GM12878 (cell line): ENCODE measurements around the gene MEG3. TPM values are rescaled to one million over a fixed set of nuclear protein-coding genes. Genes with fewer than 3 reads are reported as not detected.

Experiments used
- ATAC-seq: fragments of 200-7000 bp; cut with Tn5 transposase; 3 replicates; pipeline ENCODE4 v1.9.1; 2020; ENCODE audit warnings: mild to moderate bottlenecking, moderate library complexity
- BruUV-seq: library from RNA; stranded (reverse); fragments of 400-500 nt; replicated peaks from 2 replicates; lab custom pipeline; 2021; lab: Mats Ljungman, UMichigan
- CTCF ChIA-PET: fragments of 300-600 bp; sonication (Branson Sonifier 250); formaldehyde crosslinking; extraction: SDS; loops from one replicate; lab custom pipeline; 2021; ENCODE audit warnings: inconsistent platforms; lab: Yijun Ruan, JAX
- POLR2A ChIA-PET: fragments of 350-600 bp; formaldehyde crosslinking; extraction: SDS; loops from one replicate; lab custom pipeline; 2021; ENCODE audit warnings: inconsistent platforms; lab: Charles Lee
- RAD21 ChIA-PET: fragments of 300-600 bp; sonication (Branson Sonifier 250); formaldehyde crosslinking; loops from one replicate; lab custom pipeline; 2023; ENCODE audit warnings: antibody characterized with exemption; ENCODE audit not compliant: unreplicated experiment; lab: Charles Lee
- SMC1A ChIA-PET: fragments of 300-600 bp; sonication (Branson Sonifier 250); formaldehyde crosslinking; loops from one replicate; lab custom pipeline; 2023; ENCODE audit not compliant: unreplicated experiment, uncharacterized antibody; lab: Charles Lee
- DNase-seq: peaks from one replicate; pipeline ENCODE4 v3.0.0-alpha.2; 2011; ENCODE audit warnings: low read depth, low spot score
- FAIRE-seq: peaks from 3 replicates; lab custom pipeline; 2011; peaks lifted over from hg19 to GRCh38; lab: Jason Lieb, UNC
- H2AFZ ChIP-seq: 2 replicates; pipeline ENCODE4 v1.6.0; 2011; ENCODE audit warnings: low read depth, low read length, control low read depth; ENCODE audit not compliant: control insufficient read depth
- H3K27ac ChIP-seq: 2 replicates; pipeline ENCODE4 v1.5.1; 2011; ENCODE audit warnings: control low read depth; ENCODE audit not compliant: control insufficient read depth, insufficient read depth
- H3K27me3 ChIP-seq, 2 experiments: replicated peaks in 1 of 2; 2 replicates each; pipeline versions ENCODE4 v1.6.0 to v1.6.1; 2011; ENCODE audit warnings: low read length in 1 of 2; ENCODE audit not compliant: control insufficient read depth in 2 of 2, insufficient read depth in 2 of 2
- H3K36me3 ChIP-seq, 2 experiments: 2 replicates each; pipeline ENCODE4 v1.5.1; 2011; ENCODE audit warnings: low read length in 1 of 2; ENCODE audit not compliant: control insufficient read depth in 2 of 2, insufficient read depth in 2 of 2
- H3K4me1 ChIP-seq: 2 replicates; pipeline ENCODE4 v1.6.1; 2011; ENCODE audit warnings: mild to moderate bottlenecking, low read length, moderate library complexity, mixed read lengths; ENCODE audit not compliant: control insufficient read depth, insufficient read depth
- H3K4me2 ChIP-seq: 2 replicates; pipeline ENCODE4 v1.6.0; 2011; ENCODE audit warnings: control low read depth; ENCODE audit not compliant: control insufficient read depth, insufficient read depth
- H3K4me3 ChIP-seq: fragments of 200-600 bp; sonication (generic); 2 replicates; pipeline ENCODE4 v1.5.1; 2016
- H3K79me2 ChIP-seq: 2 replicates; pipeline ENCODE4 v1.6.0; 2011; ENCODE audit warnings: low read length; ENCODE audit not compliant: control insufficient read depth, insufficient read depth
- H3K9ac ChIP-seq: 2 replicates; pipeline ENCODE4 v1.8.0; 2011; ENCODE audit warnings: low read length, control low read depth, mixed read lengths; ENCODE audit not compliant: control insufficient read depth, insufficient read depth
- H3K9me3 ChIP-seq: replicated peaks from 3 replicates; pipeline ENCODE4 v1.5.1; 2011; ENCODE audit warnings: mild to moderate bottlenecking, low read length; ENCODE audit not compliant: control insufficient read depth, insufficient read depth
- H4K20me1 ChIP-seq: 2 replicates; pipeline ENCODE4 v1.6.0; 2011; ENCODE audit not compliant: control insufficient read depth, insufficient read depth
- ASH2L ChIP-seq: fragments of 300-600, 200-600 bp; sonication (generic); IDR thresholded peaks from 2 replicates; pipeline ENCODE4 v1.6.1; 2017; ENCODE audit warnings: low read depth, mild to moderate bottlenecking, borderline replicate concordance
- ATF3 ChIP-seq: IDR thresholded peaks from 2 replicates; pipeline ENCODE4 v1.6.1; 2011; ENCODE audit warnings: low read depth, mild to moderate bottlenecking, low read length, moderate library complexity, borderline replicate concordance; ENCODE audit errors: extremely low read depth
- BCL11A ChIP-seq: IDR thresholded peaks from 2 replicates; pipeline ENCODE4 v1.6.1; 2011; ENCODE audit warnings: low read depth, low read length
- CHD4 ChIP-seq: fragments of 200-600 bp; sonication (generic); IDR thresholded peaks from 2 replicates; pipeline ENCODE4 v1.6.1; 2016; ENCODE audit warnings: mild to moderate bottlenecking
- E2F8 ChIP-seq: fragments of 450-650 bp; IDR thresholded peaks from 2 replicates; pipeline ENCODE4 v1.6.1; 2018; ENCODE audit warnings: mild to moderate bottlenecking, low read depth, moderate library complexity; ENCODE audit not compliant: partially characterized antibody
- ETV6 ChIP-seq, 2 experiments: fragments of 450-650 bp in 1 of 2; IDR thresholded peaks in 1 of 2; conservative IDR thresholded peaks in 1 of 2; 2 replicates each; pipeline ENCODE4 v1.6.1; 2014; ENCODE audit warnings: antibody characterized with exemption in 1 of 2, borderline replicate concordance in 1 of 2, low read depth in 1 of 2, mild to moderate bottlenecking in 1 of 2, moderate library complexity in 1 of 2
- MAX ChIP-seq: IDR thresholded peaks from 2 replicates; pipeline ENCODE4 v1.6.1; 2012; ENCODE audit warnings: low read depth, low read length, improper control_type of control experiment
- MEF2B ChIP-seq: fragments of 450-650 bp; IDR thresholded peaks from 2 replicates; pipeline ENCODE4 v1.6.1; 2018; ENCODE audit warnings: mild to moderate bottlenecking, moderate library complexity; ENCODE audit not compliant: partially characterized antibody, poor library complexity, severe bottlenecking
- POLR2AphosphoS5 ChIP-seq: IDR thresholded peaks from 2 replicates; pipeline ENCODE4 v1.6.1; 2011; ENCODE audit warnings: mild to moderate bottlenecking, low read length, inconsistent platforms
- SIX5 ChIP-seq: IDR thresholded peaks from 2 replicates; pipeline ENCODE4 v1.6.1; 2011; ENCODE audit warnings: mild to moderate bottlenecking, low read depth, low read length, moderate library complexity; ENCODE audit not compliant: severe bottlenecking
- SKIL ChIP-seq: fragments of 450-650 bp; IDR thresholded peaks from 2 replicates; pipeline ENCODE4 v1.6.1; 2017; ENCODE audit warnings: mild to moderate bottlenecking, low read depth, inconsistent platforms; ENCODE audit not compliant: poor library complexity, severe bottlenecking
- TARDBP ChIP-seq: IDR thresholded peaks from 2 replicates; pipeline ENCODE4 v1.6.1; 2016; ENCODE audit warnings: borderline replicate concordance
- ZNF24 ChIP-seq: fragments of 450-650 bp; IDR thresholded peaks from 2 replicates; pipeline ENCODE4 v1.6.1; 2017; ENCODE audit warnings: antibody characterized with exemption, mild to moderate bottlenecking
- ZNF274 ChIP-seq: IDR thresholded peaks from one replicate; pipeline ENCODE4 v1.8.0; 2011; ENCODE audit not compliant: insufficient read length, insufficient read depth
- WGBS: methylation state at CpG from one replicate; pipeline ENCODE4 v1.1.6; 2016; ENCODE audit warnings: low lambda C conversion rate; ENCODE audit not compliant: insufficient replicate concordance, insufficient coverage; ENCODE audit errors: missing lambda C conversion rate; 5-methylcytosine and 5-hydroxymethylcytosine counted together
- in situ Hi-C: fragments of 300-500 bp; cut with MboI; formaldehyde crosslinking; loops from 9 replicates; pipeline ENCODE4 v1.14.3; 2018; ENCODE audit warnings: mixed read lengths
- intact Hi-C: fragments of 100-400 bp; cut with micrococcal nuclease; formaldehyde crosslinking; loops from one replicate; pipeline ENCODE4 v1.14.2; 2022; ENCODE audit not compliant: unreplicated experiment
- polyA plus RNA-seq, 11 experiments: library from polyadenylated mRNA; depleted of rRNA in 4 of 11; unstranded in 6 of 11; stranded (reverse) in 5 of 11; fragments of >200 nt; fragmentation: Nextera tagmentation in 4 of 11; fragmentation: Illumina TruSeq in 1 of 11; extraction: Ambion mirVana in 4 of 11; extraction: Trizol in 1 of 11; gene quantifications; 1 replicate in 1 of 11; 2 replicates in 10 of 11; pipeline versions ENCODE4 v1.2.1 to v1.2.3, GENCODE V29; 2011 to 2016; ENCODE audit warnings: inconsistent platforms in 2 of 11, missing spikeins in 2 of 11, low read depth in 1 of 11
- total RNA-seq, 4 experiments: library from RNA; depleted of rRNA in 3 of 4; stranded (reverse); fragments of >200 nt in 3 of 4; fragmentation: Illumina TruSeq in 1 of 4; extraction: Trizol in 1 of 4; gene quantifications; 2 replicates each; pipeline versions ENCODE4 v1.2.1 to v1.2.3, GENCODE V29; 2013 to 2021

The MEG3 gene
- total and polyA plus RNA-seq, 10 of the 15 experiments (the other 5 are each of a cell fraction or from before 2014, with no cell fraction given): 0.03 to 2.9 (median 0.95) TPM; not detected in 7

- H3K4me1 ChIP-seq: no peaks in the 10 kb centered on the region
- no peak overlapping the region for H2AFZ ChIP-seq
- no peak overlapping the region for H3K4me2 ChIP-seq
- H3K27me3 ChIP-seq: no peaks in the 10 kb centered on the region; a peak in 2 of 4 replicates
- SMC1A ChIA-PET: no interaction called here
- no peaks in the 10 kb centered on the region for H3K9me3 ChIP-seq
- DNase-seq: no peak
- FAIRE-seq: no peak
- RAD21 ChIA-PET: interaction anchor here (0.5 kb wide), 1 partner anchor 216 kb away, joined by 3 read pairs; no protein-coding TSS in a partner anchor
- H3K27ac ChIP-seq: no peak overlapping the region
- intact Hi-C loops (no loop called here), in situ Hi-C loops (no loop called here)
- no TSS peak for BruUV-seq
- no peak overlapping the region for H3K4me3 ChIP-seq
- H4K20me1 ChIP-seq: no peaks in the 10 kb centered on the region
- TF ChIP-seq E2F8 (no peak), ATF3 (no peak), MEF2B (no peak), BCL11A (no peak), POLR2AphosphoS5 (no peak), MAX (no peak), ETV6 (conservative IDR thresholded peaks at IDR 0.05 in 1 of 2, IDR thresholded peaks at IDR 0.05 in 1 of 2; ENCODE audit: borderline replicate concordance in 1 of 2, low read depth in 1 of 2) (no peak), CHD4 (no peak), ASH2L (no peak), ZNF24 (no peak), SIX5 (no peak), SKIL (no peak), TARDBP (no peak), ZNF274 (no peak)
- no peaks in the 10 kb centered on the region for H3K79me2 ChIP-seq
- no peaks in the 10 kb centered on the region for H3K36me3 ChIP-seq
- CTCF ChIA-PET: no interaction called here
- ATAC-seq: no peak
- 16% methylated on average over 19 of the region's 19 CpGs for WGBS
- POLR2A ChIA-PET: no interaction called here
- H3K9ac ChIP-seq: no peak overlapping the region
These were observed 74.2 kb downstream of the MEG3 start for GRCh38 chr14:100899884-100900771.
